Occipital lobe (tissue), 2 donors: ENCODE data around the gene HCFC1. TPM values are rescaled to one million over a fixed set of nuclear protein-coding genes. Genes with fewer than 3 reads are reported as not detected.
A peak's percentile ranks its signal among the peaks of the same experiment; 100 is the strongest.
"Not testable (repeated sequence)": the region's sequence is repeated elsewhere in the genome, so short reads cannot be mapped to it uniquely, and the experiment has no call there.

ENCODE experiments used
- DNase-seq: peaks from one replicate; lab custom pipeline; 2025; lab: John Stamatoyannopoulos, UW
- total RNA-seq: library from RNA; depleted of rRNA; stranded (reverse); fragments of >200 nt; gene quantifications from one replicate; pipeline ENCODE4 v1.2.3, GENCODE V29; 2014

HCFC1 gene
- total RNA-seq, 1 donor from 2014 or later = 12.6 TPM

DNA sequence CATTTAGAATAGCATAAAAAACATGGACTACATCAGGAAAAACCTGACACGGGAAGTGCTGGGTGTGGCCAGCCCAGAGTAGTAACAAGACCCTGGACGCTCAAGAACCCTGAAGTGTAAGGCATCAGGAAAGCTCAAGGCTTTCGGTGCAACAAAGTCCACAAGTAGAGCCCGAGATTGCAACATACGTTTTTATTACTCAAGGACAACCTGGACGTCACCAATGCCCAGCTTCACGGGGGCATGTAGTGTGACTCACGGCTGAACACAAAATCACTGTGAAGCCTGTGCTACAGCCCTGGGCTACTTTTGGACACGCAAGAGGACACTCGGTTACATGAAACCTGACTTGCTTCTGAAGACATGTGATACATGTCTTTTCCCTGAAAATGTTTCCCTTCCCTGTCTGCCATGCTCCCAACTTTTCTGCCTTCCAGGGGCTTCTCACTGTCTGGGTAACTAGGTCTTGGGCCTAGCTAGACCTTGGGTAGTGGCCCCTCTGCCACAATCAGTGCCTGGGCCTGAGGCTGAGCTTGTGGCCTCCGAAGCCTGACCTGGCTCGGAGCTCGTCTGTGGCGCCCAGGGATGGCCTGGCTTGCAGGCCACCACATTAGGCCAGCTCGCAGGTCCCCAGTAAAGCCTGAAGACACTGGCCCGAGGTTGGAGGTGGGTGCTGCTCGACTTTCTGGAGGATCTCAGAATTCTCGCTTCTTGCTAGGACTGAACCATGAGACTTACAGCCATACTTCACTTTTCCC lies 38.9 kb upstream of the HCFC1 start:
- no peak for DNase-seq

- no peak for DNase-seq
Measured at GRCh38 chrX:154008521-154008920, 36.9 kb upstream of the HCFC1 start.

DNA sequence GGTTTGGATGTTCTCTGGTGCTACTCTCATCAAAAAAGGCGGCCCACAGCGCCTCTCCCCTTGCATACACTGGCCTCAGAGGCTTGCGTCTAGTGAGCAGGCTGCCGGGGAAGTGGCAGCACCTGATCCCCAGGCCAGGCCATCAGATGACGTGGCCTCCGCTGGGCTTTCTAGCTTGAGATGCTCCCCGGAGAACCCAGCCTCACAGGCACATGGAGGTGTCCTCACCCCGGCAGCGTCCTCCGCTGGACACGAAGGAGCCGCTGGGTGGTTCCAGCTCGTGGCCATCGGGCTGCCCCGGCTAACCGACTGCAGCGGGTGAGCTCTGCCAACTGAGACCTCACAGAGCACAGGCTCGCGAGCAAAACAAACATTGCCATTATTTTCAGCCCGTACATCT lies 35.3 kb upstream of the HCFC1 start:
- no peak for DNase-seq

DNA sequence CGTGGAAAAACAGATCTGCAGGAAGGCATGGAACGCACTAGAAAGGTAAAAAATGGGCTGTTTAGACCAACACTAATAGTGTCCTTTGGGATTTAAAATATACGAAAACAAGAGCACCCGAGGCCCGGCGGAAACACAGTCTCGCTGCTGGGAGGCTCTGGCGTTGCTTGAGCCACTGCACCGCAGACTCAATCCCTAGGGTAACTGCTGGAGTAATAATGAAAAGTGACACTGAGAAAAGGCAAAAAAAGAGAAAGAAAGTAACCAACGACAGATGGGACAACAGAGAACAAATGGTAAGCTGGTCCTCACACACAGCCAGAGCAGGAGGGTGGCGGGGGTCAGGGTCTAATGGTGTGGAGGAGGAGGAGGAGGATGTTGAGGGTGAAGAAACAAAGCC lies 32.7 kb upstream of the HCFC1 start:
- DNase-seq = no peak

DNA sequence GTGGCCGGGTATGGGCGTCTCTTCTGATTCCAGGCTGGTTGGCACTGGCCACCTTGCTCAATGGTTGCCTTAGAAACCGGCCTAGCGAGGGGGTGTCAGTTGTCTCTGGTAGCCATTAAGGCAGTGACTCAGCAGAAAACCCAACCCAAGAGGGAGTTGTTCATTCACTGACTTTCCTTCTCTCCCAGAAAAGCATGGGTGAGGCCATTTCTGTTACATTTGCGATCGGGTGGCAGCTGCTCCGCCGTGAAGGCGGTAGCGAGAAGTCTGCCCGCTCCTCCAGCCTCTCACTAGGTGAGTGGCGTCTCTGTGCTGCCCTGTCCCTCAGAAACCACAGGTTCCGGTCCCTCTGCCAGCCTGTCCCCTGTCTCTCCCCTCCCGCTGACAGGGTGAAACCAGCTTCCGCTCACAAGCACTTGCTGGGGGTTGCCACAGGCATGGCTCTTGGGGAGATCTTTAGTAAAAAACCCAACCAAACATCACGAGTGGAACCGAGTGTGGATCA lies 30.6 kb upstream of the HCFC1 start:
- DNase-seq = peak; percentile 49

- DNase-seq = no peak
Measured at GRCh38 chrX:154000051-154000450, 28.4 kb upstream of the HCFC1 start.

DNA sequence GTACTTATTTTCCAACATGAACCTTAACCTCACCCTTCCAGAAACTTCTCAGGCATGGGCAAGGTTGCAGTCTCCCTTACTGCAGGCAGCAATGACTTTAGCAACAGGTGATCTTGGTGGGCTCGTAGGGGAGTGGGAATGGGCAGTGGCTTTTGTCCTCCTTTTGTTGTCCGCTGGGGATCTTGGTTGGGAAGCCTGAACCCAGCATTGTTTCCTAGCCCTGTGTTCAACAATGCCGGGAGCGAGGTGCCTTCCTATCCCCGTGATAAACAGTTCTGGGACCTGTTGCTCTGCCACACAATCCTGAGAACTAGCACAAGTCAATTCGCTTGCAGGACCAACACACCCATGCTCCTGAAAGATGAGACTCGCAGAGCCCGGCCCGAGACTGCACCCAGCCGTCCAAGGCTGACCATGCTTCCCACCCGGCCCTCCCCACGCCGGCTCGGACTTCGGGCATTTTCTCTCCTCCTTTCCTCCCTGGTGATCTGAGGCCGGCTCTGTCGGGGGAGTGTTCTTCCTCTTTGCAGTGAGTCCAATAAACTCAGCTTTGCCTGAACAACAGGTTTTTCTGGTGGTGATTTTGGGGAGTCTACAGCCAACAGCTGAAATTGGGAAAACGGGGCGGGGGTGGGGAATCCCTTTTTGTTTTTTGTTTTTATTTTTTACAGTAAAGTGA lies 27.9 kb upstream of the HCFC1 start:
- DNase-seq = no peak

DNA sequence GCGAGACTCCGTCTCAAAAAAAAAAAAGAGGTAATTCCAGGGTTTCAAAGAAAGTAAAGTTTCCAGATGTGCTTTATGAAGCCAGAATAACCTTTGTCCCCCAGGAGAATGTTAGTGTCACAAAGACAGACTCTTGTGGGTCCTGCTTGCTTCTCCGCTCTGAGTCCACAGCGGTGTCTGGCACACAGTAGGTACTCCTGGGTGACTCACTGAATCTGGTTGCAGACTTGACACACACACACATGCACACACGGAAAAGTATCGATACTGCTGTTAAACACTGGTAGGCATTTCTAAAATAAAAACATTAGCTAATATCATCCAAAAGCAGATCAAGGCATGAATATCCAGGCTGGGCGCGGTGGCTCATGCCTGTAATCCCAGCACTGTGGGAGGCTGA lies 23.9 kb upstream of the HCFC1 start:
- DNase-seq = no peak

DNA sequence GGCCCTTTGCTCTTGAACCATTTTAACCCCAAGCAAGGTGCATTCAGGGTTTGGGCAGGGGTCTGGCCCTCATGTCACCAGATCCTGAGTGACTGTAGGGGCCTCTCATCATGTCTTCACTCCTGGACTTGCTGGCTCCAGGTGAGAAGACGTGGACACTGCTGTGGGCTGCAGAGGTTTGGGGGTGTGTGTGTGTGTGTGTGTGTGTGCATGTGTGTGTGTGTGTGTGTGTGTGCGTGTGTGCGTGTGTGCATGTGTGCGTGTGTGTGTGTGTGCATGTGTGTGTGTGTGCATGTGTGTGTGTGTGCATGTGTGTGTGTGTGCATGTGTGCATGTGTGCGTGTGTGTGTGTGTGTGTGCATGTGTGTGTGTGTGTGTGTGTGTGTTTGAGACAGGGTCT lies 22.8 kb upstream of the HCFC1 start:
- not testable (repeated sequence) for DNase-seq

GRCh38 chrX:153993978-153994377 lies 22.4 kb upstream of the HCFC1 start:
- DNase-seq = no peak

DNA sequence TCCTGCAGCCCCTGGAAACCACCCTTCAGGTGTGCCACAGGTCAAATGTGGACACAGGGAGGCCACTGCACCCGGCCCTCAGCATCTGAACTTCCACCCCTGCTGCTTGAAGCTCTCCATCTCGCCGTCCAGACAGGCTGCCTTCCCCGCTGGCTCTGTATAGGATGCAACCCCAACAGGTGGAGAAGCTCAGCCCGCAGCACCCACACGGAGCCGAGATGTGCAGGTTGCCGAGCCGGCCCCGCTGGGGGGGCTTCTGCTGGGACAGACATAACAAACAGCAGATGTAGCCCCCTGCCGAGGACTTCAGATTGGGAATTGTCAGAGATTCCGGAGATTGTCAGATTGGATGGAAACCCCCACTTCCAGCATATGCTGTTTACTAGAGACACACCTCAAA lies 21.5 kb upstream of the HCFC1 start:
- no peak for DNase-seq

GRCh38 chrX:153992180-153992579 lies 20.6 kb upstream of the HCFC1 start:
- no peak for DNase-seq

DNA sequence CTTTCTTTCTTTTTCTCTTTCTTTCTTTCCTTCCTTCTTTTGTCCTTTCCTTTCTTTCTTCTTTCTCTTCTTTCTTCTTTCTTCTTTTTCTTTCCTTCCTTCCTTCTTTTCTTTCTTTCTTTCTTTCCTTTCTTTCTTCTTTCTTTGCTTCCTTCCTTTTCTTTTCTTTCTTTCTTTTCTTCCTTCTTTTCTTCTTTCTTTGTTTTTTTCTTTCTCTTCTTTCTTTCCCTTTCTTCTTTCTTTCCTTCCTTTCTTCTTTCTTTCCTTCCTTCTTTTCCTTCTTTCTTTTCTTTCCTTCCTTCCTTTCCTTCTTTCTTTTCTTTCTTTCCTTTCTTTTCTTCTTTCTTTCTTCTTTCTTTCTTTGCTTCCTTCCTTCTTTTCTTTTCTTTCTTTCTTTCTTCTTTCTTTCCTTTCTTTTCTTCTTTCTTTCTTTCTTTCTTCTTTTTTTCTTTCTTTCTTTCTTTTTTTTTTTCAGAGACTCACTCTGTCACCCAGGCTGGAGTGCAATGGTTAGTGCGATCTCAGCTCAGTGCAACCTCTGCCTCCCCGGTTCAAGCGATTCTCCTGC lies 19.5 kb upstream of the HCFC1 start:
- DNase-seq = no peak

DNA sequence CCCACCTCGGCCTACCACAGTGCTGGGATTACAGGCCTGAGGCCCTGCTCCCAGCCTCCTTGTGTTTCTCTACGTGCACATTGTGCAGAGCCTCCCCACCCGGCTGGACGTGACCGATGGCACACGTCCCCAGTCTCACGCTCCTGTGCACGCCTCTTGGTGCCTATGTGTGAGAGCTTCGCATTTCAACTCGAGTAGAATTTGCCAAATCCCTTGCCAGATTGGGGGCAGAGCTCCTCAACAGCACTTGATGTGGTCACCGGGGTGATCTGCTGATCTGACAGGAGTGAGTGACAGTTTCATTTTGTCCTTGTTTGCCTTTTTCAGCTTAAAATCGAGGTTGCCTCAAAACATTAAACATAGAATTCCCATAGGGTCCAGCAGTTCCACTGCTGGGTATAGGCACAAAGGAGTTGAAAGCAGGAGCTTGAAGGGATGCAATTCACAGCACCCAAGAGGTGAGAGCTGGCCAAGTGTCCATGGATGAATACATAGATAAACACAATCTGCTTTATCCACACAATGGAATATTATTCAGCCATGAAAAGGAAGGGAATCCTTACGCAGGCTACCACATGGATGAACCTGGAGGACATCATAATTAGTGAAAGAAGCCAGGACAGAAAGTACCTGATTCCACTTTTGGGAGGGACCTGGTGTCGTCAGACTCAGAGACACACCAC lies 18.5 kb upstream of the HCFC1 start:
- no peak for DNase-seq

DNA sequence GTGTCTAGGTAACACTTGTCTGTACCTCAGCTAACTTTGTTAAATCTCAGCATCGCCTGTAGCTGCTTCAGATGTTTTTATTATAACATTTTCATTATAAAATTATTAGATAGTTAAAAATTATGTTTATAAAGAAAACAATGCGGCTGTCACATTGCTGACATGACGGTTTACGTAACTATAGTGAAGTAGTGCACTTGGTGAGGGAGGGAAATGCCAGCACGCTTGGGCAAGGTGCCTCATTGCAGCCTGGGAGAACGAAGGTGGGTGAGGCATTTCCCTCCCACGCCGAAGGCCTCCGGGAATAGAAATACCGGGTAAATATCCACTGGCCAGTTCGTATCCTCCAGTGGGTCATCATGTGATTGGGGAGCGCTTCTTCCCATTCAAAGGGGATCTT lies 16.9 kb upstream of the HCFC1 start:
- DNase-seq = no peak

DNA sequence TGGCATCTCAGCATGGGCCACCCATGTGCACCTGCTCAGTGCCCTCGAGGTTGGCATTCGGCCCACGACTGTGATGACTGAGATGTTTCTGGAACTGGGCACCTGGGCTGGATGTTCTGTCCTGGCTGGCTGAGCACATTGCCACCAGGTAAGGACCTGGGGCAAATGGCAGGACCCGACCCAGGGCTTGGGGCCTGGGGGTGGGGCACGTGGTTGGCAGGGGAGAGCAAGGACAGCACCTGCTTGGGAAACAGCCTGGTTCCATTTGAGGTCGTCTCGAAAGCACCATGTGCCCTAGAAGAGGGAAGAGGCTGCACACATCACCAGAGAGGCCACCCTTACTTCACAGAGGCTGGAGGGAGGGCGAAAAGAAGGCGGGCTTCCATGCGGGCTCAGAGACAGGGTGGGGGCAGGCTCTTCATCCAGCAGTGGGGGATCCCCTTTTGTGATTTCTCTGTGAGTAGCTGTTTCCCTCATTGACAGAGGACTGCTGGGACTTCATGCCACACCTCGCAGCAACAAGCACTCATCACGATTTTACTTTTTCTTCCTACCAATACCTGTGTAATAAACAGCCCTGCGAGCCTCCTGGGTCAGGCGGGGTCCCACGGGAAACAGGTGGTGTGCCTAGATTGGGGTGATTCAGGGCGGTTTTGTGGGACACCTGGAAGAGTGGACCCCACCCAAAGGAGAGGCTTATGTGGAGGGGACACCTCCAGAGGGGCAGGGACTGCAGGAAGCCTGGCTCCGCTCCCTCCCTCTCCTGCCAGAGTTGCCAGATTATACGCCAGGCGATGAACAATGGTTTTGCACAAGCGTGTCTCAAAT lies 12.9 kb upstream of the HCFC1 start:
- no peak for DNase-seq

DNA sequence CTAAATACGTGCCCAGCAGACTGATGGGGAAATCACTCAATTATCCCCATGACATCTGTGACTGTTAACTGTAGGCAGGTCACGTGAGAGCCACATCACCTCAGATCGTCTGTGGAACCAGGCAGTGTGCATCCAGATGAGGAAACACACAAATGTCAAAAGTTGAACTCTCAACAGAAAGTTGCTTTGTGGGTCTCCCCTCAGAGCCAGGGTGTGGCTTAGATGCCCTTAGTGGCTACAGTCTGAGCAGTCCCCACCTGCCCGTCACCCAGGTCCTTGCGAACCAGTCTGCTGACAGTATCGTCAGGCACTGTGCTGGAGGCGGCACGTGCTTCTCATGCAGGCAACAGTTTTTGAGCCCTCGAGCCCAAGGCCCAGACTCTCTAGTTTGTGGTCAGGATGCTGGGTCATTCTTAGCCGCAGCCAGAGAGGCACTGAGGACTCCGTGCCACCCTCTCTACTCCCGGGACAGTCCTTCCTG lies 11.7 kb upstream of the HCFC1 start:
- DNase-seq = no peak

DNA sequence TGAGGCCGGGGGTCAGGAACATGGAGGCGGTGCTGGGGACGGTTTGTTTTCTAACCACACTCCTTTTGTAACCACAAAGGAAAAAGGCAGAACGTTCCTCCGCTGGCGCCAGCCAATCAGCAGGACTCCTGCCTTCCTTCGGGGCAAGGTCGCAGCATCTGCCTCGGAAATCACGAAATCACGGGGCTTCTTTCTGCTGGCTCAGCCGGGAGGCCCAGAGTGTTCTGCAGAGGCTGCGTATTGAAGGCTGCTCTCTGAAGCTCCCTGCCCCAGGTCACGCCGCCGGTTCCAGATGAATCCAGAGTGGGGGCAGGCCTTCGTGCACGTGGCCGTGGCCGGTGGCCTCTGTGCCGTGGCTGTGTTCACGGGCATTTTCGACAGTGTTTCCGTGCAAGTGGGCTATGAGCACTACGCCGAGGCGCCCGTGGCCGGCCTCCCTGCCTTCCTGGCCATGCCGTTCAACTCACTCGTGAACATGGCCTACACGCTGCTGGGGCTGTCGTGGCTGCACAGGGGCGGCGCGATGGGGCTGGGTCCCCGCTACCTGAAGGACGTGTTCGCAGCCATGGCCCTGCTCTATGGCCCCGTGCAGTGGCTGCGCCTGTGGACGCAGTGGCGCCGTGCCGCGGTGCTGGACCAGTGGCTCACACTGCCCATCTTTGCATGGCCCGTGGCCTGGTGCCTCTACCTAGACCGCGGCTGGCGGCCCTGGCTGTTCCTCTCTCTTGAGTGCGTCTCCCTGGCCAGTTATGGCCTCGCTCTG lies 10.3 kb upstream of the HCFC1 start:
- no peak for DNase-seq

- DNase-seq = no peak
Measured at GRCh38 chrX:153981231-153981630, 9.6 kb upstream of the HCFC1 start.

- DNase-seq = not testable (repeated sequence)
Measured at GRCh38 chrX:153980394-153980793, 8.8 kb upstream of the HCFC1 start.
